LNCaP clone FGC (cell line): ENCODE measurements around the gene RNF135.

Experiments
- DNase-seq: peaks from one replicate; pipeline ENCODE4 v3.0.0-alpha.2; 2011; ENCODE audit warnings: low read depth
- H3K4me3 ChIP-seq: 2 replicates; pipeline ENCODE4 v1.5.1; 2011; ENCODE audit warnings: mild to moderate bottlenecking, low read depth, low read length, control low read depth
- TF ChIP-seq, protein P1 (sequence below): IDR thresholded peaks from 2 replicates; pipeline ENCODE4 v1.5.1; 2012; ENCODE audit warnings: mild to moderate bottlenecking; ENCODE audit not compliant: control insufficient read depth, insufficient read depth; ENCODE audit errors: extremely low read depth

Gene RNF135, protein sequence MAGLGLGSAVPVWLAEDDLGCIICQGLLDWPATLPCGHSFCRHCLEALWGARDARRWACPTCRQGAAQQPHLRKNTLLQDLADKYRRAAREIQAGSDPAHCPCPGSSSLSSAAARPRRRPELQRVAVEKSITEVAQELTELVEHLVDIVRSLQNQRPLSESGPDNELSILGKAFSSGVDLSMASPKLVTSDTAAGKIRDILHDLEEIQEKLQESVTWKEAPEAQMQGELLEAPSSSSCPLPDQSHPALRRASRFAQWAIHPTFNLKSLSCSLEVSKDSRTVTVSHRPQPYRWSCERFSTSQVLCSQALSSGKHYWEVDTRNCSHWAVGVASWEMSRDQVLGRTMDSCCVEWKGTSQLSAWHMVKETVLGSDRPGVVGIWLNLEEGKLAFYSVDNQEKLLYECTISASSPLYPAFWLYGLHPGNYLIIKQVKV

DNA sequence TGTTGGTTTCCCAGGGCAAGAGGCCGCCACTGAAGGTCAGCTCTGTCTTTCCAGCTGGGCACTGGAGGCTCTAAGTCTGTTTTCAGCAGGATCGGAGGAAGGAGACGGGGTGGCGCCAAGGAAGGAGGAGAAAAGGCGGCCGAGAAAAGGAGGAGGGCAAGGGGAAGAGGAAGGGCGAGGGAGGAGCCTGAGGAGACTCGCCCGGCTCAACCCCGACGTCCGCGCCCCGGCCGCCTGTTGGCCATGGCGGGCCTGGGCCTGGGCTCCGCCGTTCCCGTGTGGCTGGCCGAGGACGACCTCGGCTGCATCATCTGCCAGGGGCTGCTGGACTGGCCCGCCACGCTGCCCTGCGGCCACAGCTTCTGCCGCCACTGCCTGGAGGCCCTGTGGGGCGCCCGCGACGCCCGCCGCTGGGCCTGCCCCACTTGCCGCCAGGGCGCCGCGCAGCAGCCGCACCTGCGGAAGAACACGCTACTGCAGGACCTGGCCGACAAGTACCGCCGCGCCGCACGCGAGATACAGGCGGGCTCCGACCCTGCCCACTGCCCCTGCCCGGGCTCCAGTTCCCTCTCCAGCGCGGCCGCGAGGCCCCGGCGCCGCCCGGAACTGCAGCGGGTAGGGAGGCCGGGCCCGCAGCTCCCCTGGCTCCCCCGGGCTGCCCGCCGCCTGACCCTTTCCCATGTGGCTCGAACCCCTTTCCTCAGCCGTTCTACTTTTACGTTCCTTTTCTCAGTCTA lies at the start of gene RNF135:
Gene RNF135 (plus strand): TSS at position 209 of the 737 bp plus-strand sequence. CDS start 35 bp downstream, at position 244.
- DNase-seq = peak; percentile 78
- peak within 1 kb of the TSS; percentile 74 for H3K4me3 ChIP-seq
- TF ChIP-seq, protein P1, sequence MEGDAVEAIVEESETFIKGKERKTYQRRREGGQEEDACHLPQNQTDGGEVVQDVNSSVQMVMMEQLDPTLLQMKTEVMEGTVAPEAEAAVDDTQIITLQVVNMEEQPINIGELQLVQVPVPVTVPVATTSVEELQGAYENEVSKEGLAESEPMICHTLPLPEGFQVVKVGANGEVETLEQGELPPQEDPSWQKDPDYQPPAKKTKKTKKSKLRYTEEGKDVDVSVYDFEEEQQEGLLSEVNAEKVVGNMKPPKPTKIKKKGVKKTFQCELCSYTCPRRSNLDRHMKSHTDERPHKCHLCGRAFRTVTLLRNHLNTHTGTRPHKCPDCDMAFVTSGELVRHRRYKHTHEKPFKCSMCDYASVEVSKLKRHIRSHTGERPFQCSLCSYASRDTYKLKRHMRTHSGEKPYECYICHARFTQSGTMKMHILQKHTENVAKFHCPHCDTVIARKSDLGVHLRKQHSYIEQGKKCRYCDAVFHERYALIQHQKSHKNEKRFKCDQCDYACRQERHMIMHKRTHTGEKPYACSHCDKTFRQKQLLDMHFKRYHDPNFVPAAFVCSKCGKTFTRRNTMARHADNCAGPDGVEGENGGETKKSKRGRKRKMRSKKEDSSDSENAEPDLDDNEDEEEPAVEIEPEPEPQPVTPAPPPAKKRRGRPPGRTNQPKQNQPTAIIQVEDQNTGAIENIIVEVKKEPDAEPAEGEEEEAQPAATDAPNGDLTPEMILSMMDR = no peak

DNA sequence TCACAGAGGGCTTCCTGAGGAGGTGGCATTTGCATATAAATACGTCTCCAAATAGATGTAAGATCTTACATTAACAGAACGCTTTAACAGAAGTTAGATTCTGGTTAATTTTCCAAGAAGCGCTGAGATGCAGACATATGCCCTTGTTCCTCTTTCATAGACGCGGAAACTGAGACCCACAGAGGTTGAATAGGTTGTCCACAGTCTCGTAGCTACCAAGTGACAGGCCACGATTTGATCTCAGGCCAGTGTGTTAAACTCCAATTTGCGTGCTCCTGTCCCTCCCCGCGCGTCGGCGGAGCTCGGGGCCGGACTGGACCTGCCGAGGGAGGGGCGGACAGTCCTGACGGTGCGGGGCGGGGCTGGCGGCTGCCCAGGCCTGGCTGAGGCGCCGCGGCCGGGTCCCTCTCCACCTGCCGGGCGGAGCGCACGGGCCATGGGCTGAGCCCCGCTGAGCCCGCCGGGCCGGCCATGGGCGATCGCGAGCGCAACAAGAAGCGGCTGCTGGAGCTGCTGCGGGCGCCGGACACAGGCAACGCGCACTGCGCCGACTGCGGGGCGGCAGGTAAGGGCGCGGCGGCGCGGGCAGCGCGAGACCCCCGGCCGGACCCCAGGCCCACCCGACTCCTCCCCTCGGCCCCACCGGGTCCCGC lies 49.2 kb upstream of the RNF135 start, which contains the start of gene ADAP2:
Gene ADAP2 (plus strand): TSS at position 402 of the 653 bp plus-strand sequence. CDS start 70 bp downstream, at position 472.
- peak within 1 kb of the TSS; percentile 46 for H3K4me3 ChIP-seq
- TF ChIP-seq, protein P1 = 0 out of 2 replicates have a peak, but pooled peaks have one; percentile 4
- DNase-seq = no peak

DNA sequence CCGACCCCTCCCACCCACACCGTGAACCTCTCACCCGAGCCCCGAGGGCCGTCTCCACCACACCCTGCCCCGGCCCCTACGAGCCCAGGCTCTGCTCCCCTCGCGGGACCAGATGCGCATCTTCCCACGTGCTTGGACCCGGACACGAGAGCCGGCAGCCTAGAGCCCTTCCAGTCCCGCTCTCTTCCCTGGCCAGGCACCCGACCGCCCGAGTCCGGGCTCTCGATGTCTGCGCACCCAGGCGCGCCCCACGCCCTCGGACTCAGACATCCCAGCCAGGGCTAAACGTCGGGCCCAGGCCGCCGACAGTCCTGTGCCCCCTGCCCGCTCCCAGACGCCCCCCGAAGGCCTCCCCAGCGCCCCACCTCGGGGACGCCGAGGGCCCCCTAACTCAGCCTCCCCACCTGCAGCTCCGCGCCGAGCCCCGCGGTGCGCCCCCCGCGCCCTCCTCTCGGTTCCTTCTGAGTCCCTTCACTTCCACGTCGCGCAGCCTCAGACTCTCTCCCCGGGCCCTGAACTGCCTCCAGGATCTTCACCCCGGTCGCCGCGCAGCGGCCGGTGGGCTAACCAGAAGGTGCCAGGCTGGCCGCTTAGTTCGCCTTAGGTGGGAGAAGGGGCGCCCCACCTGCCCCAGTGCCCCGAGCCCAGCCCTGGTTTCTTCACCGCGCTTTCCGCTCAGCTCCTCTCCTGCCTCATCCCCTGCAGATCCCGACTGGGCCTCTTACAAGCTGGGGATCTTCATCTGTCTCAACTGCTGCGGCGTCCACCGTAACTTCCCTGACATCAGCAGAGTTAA lies 48.4 kb upstream of the RNF135 start:
- no peak for DNase-seq
- TF ChIP-seq, protein P1 = no peak
- peak overlapping the region; percentile 46 for H3K4me3 ChIP-seq

DNA sequence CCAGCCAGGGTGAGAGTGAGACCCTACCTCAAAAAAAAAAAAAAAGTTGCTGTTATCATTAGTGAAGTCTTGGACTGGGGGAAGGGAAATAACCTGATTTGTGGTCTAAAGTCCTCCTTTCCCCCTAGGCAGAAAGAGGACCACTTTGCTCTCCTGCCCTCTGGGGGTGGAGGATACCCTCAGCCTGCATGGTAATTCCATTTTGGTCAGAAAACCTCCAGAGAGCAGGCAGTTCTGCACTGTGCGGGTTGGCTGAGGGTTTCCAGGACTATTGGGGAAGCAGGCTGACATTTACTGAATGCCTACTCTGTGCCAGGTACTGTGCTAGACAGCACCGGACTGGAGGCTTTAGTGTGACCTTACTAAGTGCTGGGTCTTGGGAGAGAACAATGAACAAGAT lies 46.5 kb upstream of the RNF135 start:
- H3K4me3 ChIP-seq = no peak overlapping the region
- no peak for DNase-seq
- TF ChIP-seq, protein P1 = no peak

DNA sequence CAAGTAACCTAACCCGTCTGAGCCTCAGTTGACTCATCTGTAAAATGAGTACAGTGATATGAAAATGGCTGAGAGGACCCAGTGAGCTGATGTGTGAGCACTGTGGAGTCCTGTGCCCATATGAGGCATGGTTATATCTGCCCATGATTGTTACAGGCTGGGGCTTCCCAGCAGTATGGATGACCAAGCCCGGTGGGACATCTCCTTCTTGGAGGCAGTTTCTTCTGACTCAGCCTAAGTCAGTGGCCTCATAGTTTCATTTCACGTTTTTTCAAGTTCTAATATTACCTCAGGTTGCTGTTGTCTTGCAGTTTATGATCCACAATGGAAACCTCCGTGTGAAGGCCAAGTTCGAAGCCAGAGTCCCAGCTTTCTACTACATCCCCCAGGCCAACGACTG lies 44.3 kb upstream of the RNF135 start:
- DNase-seq = no peak
- H3K4me3 ChIP-seq = no peak overlapping the region
- TF ChIP-seq, protein P1 = no peak

DNA sequence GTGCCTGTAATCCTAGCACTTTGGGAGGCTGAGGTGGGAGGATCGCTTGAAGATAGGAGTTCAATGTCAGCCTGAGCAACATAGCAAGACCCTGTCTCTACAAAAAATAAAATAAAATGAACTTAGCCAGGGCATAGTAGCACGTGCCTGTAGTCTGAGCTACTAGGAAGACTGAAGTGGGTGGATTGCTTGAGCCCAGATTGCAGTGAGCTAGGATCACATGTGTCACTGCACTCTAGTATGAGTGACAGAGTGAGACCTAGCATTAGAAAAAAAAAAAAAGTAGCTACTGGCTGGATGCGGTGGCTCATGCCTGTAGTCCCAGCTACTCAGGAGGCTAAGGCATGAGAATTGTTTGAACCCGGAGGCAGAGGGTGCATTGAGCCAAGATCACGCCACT lies 43.1 kb upstream of the RNF135 start:
- no peak overlapping the region for H3K4me3 ChIP-seq
- DNase-seq = no peak
- TF ChIP-seq, protein P1 = no peak
